22Rv1 (cell line): ENCODE measurements around the gene FOSB.

ENCODE experiments used
- H3K27ac ChIP-seq: fragments of 450-650 bp; 2 replicates; pipeline ENCODE4 v1.5.1; 2017
- ZFX ChIP-seq: fragments of 450-650 bp; IDR thresholded peaks from 2 replicates; pipeline ENCODE4 v1.6.1; 2017; ENCODE audit warnings: antibody characterized with exemption, borderline replicate concordance
- TF ChIP-seq, protein P1 (sequence below): fragments of 450-650 bp; IDR thresholded peaks from 2 replicates; pipeline ENCODE4 v1.5.1; 2017; ENCODE audit warnings: mild to moderate bottlenecking

FOSB gene

DNA sequence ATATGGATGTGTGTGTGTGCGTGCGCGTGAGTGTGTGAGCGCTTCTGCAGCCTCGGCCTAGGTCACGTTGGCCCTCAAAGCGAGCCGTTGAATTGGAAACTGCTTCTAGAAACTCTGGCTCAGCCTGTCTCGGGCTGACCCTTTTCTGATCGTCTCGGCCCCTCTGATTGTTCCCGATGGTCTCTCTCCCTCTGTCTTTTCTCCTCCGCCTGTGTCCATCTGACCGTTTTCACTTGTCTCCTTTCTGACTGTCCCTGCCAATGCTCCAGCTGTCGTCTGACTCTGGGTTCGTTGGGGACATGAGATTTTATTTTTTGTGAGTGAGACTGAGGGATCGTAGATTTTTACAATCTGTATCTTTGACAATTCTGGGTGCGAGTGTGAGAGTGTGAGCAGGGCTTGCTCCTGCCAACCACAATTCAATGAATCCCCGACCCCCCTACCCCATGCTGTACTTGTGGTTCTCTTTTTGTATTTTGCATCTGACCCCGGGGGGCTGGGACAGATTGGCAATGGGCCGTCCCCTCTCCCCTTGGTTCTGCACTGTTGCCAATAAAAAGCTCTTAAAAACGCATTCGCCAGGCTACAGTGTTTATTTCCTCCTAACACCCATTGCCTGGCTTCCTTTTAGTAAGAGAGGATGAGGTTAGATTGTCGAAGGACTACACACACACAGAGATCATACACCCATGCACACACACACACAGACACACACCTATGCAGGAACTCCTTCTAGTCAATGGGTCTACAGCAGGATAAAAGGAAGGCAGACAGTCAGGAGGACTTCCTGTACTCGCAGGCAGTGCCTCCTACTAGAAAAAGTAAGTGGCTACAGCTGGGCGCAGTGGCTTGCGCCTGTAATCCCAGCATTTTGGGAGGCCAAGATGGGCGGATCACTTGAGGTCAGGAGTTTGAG is 7.1 kb downstream of the FOSB start:
- TF ChIP-seq ZFX, result no peak
- TF ChIP-seq, protein P1, sequence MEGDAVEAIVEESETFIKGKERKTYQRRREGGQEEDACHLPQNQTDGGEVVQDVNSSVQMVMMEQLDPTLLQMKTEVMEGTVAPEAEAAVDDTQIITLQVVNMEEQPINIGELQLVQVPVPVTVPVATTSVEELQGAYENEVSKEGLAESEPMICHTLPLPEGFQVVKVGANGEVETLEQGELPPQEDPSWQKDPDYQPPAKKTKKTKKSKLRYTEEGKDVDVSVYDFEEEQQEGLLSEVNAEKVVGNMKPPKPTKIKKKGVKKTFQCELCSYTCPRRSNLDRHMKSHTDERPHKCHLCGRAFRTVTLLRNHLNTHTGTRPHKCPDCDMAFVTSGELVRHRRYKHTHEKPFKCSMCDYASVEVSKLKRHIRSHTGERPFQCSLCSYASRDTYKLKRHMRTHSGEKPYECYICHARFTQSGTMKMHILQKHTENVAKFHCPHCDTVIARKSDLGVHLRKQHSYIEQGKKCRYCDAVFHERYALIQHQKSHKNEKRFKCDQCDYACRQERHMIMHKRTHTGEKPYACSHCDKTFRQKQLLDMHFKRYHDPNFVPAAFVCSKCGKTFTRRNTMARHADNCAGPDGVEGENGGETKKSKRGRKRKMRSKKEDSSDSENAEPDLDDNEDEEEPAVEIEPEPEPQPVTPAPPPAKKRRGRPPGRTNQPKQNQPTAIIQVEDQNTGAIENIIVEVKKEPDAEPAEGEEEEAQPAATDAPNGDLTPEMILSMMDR, result no peak
- no peak overlapping the region for H3K27ac ChIP-seq

DNA sequence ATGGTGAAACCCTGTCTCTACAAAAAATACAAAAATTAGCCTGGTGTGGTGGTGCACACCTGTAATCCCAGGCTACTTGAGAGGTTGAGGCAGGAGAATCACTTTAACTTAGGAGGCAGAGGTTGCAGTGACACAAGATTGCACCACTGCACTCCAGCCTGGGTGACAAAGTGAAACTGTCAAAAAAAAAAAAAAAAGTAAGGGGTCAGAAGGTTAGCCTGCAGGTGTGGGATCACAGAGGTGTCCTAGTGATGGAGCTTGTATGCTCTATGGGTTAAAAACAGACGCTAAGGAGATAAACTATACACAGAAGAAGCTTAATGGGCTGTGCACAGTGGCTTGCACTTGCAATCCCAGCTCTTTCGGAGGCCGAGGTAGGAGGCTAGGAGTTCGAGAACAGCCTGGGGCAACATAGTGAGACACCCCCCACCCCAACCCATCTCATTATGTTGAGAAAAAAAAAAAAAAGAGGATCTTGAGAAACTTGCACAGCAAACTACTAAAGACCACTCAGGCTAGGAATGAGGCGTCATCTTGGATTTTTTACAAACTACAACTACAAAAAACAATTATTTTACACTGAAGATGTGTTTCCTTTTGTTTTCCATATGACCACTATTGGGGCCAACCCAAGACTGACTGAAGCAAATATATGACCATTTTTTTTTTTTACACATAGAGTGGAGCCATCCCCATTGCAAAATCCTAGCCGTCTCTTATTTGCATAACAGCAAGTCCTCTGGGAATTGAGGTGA is 7.9 kb downstream of the FOSB start:
- no peak overlapping the region for H3K27ac ChIP-seq
- TF ChIP-seq, protein P1, result no peak
- no peak for TF ChIP-seq ZFX

DNA sequence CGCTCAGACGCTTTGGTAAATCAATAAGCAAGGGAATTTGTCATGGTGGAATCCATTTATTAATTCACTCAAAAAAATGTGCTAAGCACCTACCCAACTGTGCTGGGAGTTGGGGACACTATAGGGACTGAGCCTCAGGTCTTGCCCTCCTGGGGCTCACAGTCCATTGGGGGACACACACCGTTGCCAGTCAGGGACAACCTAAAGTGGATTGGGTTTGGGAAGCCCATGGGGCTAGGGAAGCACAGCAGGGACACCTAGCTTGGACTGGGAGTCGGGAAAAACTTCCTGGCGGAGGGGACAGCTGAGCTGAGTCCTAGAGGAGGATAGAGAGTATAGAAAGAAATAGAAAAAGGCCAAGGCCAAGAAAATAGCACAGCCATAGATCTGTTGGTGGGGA is 8.5 kb downstream of the FOSB start:
- no peak overlapping the region for H3K27ac ChIP-seq
- no peak for TF ChIP-seq ZFX
- TF ChIP-seq, protein P1, result no peak

DNA sequence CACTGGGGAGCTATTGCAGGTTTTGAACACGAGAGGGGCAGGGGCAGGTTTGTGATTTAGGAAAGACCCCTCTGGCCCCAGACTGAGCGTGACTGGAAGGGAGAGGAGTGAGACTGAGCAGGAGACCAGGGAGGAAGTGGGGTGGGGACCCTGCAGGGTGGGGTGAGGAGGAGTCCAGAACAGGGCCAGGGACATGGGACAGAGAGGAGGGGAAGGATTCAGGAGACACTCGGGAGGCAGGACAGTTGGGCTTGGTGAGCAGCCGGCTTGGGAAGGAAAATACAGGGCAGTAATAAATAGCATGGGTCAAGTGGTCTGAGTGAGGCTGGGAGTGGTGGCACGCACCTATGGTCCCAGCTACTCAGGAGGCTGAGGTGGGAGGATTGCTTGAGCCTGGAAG is 9.4 kb downstream of the FOSB start:
- TF ChIP-seq ZFX, result no peak
- TF ChIP-seq, protein P1, result no peak
- H3K27ac ChIP-seq, result no peak overlapping the region; the same call in 1 of the 2 replicates

DNA sequence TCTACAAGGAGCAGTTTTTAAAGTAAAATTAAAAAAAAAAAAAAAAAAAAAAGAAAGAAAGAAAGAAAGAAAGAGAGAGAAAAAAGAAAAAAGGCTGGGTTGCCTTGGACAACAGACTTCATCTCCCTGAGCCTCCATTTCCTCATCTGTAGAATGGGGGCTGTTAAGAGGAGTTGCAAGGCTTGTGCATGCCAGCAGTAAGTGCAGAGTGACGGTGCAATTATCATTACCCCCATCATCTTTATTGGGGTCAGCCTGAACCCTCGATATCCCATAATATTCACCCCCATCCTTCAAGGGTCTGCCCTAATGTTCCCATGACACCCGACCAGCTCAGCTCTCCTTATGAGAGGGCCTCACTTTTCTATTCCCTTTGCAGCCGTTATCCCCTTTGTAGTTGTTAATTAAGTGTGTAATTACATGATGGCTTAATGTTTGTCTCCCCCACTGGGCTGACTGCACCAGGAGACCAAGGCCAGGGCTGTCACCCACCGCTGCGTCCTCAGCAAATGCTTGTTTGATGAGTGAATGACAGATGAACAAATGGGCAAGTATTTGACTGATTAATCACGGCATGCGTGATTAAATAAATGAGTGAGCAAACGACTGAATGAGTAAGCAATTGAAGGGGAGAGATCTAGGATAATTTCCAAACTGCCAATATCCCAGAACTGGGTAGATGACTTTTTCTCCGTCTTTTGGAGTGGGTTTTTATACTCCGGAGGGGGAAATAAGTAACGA is 10.1 kb downstream of the FOSB start:
- no peak for TF ChIP-seq ZFX
- TF ChIP-seq, protein P1, result no peak
- peak overlapping the region; percentile 89 for H3K27ac ChIP-seq

DNA sequence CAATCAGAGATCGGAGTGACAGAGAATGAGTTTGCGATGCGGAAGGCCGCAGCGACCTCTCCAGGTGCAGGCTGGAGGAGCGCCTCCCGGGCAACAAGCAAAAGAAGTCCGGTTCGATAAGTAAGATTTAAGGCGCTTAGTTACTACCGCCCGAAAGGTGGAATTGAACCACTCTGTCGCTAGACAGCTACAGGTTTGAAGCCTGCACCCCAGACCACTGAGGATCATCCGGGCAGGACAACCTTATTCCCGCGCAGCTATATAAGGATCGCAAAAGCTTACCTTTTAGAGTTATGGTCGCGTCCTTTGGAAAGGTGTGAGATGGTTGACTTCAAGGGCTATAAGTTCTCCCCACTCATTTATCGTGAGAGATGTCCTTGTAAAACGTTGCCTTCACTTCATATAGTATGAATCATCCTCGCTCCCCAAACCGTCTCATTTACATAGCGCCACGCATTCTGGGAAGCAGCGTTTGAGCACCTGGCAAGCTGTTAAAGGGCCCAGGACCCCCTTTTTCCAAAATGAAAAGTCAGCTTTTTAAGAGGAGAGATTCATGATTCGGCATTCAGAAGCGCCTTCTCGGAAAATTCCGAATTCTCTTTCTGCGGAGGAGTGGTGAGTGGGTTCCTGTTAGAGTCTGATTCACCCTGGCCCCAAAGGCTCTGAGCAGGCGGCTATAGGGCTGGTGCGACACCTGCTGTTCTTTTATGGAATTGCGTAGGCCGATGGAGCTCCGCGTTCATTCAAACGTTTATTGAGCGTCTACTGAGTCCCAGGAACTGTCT is 10.8 kb downstream of the FOSB start:
- TF ChIP-seq, protein P1, result peak; percentile 91
- no peak for TF ChIP-seq ZFX
- peak overlapping the region; percentile 89 for H3K27ac ChIP-seq
